T-helper 2 cell treated with Interferon-gamma antibody and Interleukin-4, amounts not matched to agents 5 μg/mL and 100 μg/mL, for 36 hours (primary cell): ENCODE data around the gene CRYL1.
A peak's percentile ranks its signal among the peaks of the same experiment; 100 is the strongest.

Source experiments
- DNase-seq: peaks from one replicate; pipeline ENCODE4 v3.0.0; 2021; ENCODE audit warnings: low spot score
- H3K27ac Mint-ChIP-seq: one replicate; pipeline ENCODE4 v1.8.0; 2021; ENCODE audit warnings: mild to moderate bottlenecking, mixed read lengths
- H3K27me3 Mint-ChIP-seq: one replicate; pipeline ENCODE4 v1.8.0; 2021; ENCODE audit warnings: low read depth, mixed read lengths
- H3K36me3 Mint-ChIP-seq: one replicate; pipeline ENCODE4 v1.8.0; 2021; ENCODE audit warnings: low read depth, mixed read lengths
- H3K4me1 Mint-ChIP-seq: one replicate; pipeline ENCODE4 v1.8.0; 2021; ENCODE audit warnings: low read depth, mixed read lengths
- H3K4me3 Mint-ChIP-seq: one replicate; pipeline ENCODE4 v1.8.0; 2022; ENCODE audit warnings: mild to moderate bottlenecking, moderate library complexity, mixed read lengths
- H3K9me3 Mint-ChIP-seq: one replicate; pipeline ENCODE4 v1.8.0; 2021; ENCODE audit warnings: mixed read lengths

Gene CRYL1

DNA sequence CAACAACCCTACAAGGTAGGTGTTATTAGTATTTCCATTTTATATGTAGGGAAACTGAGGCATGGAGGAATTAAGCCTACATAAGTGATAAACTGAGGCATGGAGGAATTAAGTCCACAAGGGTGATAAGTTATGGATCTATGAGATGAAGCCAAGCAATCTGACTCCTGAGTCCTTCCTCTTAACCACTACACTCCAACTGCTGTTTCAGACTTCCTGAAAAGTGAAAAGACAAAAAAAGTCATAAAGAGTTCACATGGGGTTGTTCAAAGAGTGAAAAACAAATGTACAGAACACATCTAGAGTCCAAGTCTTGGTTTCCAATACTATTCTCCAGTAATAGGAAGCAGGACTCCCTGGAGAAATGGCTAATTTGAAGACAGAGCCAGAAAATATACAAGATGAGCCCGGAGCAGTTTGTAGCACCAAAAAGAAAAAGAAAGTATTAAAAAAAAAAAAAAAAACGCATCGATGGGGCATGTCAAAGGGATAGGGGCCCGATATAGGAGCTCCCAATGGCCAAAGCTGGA lies 12.1 kb downstream of the CRYL1 start:
- Mint-ChIP-seq H3K27ac (no peak overlapping the region), H3K4me1 (peaks cover 2% of the 10 kb centered on the region), H3K9me3 (no peaks in the 10 kb centered on the region), H3K36me3 (peaks cover 11% of the 10 kb centered on the region), H3K4me3 (no peak overlapping the region), H3K27me3 (no peaks in the 10 kb centered on the region)
- DNase-seq, result no peak

GRCh38 chr13:20512042-20512683 lies 13.5 kb downstream of the CRYL1 start:
- no peak overlapping the region for H3K4me3 Mint-ChIP-seq
- H3K36me3 Mint-ChIP-seq, result peaks cover 11% of the 10 kb centered on the region
- DNase-seq, result no peak
- H3K9me3 Mint-ChIP-seq, result no peaks in the 10 kb centered on the region
- no peaks in the 10 kb centered on the region for H3K27me3 Mint-ChIP-seq
- peaks cover 2% of the 10 kb centered on the region for H3K4me1 Mint-ChIP-seq
- H3K27ac Mint-ChIP-seq, result no peak overlapping the region

DNA sequence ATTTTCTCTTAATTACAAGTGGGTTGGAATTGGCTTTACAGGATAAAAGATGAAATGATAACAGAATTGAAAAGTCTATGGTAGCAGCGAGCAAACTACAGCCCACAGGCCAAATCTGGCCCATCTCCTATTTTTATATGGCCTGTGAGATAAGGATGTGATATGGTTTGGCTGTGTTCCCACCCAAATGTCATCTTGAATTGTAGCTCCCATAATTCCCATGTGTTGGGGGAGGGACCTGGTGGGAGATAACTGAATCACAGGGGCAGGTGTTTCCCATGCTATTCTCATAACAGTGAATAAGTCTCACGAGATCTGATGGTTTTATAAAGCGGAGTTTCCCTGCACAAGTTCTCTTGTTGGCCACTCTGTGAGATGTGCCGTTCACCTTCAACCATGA lies 19.0 kb downstream of the CRYL1 start:
- no peak overlapping the region for H3K27ac Mint-ChIP-seq
- H3K27me3 Mint-ChIP-seq, result no peaks in the 10 kb centered on the region
- H3K4me1 Mint-ChIP-seq, result no peaks in the 10 kb centered on the region
- no peak overlapping the region for H3K4me3 Mint-ChIP-seq
- no peaks in the 10 kb centered on the region for H3K9me3 Mint-ChIP-seq
- DNase-seq, result no peak
- H3K36me3 Mint-ChIP-seq, result peaks cover 8% of the 10 kb centered on the region

- Mint-ChIP-seq H3K4me3 (no peak overlapping the region), H3K27ac (no peak overlapping the region), H3K9me3 (peaks cover 3% of the 10 kb centered on the region), H3K4me1 (peaks cover 2% of the 10 kb centered on the region), H3K27me3 (no peaks in the 10 kb centered on the region), H3K36me3 (peaks cover 13% of the 10 kb centered on the region)
- no peak for DNase-seq
Measured at GRCh38 chr13:20505405-20506366, 20.0 kb downstream of the CRYL1 start.

DNA sequence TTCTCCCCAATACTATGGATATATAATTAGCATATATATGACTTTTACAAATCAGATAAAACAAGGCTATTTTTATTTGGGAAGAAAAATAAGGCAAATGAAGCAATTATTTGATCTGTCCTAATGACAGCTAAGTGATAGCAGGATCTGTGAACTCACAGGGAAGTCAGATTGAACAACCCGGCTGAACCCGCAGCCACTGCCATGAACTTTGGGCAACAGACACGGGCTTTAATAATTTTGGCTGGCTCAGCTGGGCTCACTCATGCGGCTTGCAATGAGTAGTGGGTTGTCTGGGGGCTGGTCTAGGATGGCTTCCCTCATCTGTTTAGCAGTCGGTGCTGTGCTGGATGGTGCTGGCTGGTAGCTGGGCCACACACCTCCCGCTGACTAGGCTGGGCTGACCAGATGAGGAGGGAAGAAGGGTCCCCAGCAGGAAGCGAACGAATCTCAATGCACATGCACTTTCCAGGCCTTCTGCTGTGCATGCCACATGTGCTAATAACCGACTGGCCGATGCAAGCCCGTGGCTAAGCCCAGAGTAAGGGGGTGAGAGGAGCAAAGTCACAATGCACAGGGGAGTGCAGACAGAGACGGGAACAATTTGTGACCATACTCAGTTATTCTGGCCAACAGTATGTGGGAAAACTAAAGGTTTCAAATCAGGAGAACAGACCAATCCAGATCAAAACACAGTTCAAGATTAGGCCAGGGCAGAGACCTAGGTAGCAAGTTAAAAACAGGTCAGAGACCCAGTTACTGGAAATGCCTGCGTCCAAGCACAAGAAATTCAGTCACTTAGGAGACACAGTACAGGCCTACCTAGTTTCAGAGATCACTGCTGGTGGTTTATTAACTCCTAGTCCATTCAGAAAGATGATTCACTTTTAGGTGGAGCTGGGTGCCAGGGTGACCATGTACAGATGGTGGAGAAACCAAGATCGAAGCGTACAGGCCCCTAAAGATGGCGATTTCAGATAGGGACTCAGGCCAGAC lies 22.3 kb downstream of the CRYL1 start:
- Mint-ChIP-seq H3K9me3 (peaks cover 7% of the 10 kb centered on the region), H3K27ac (no peak overlapping the region)

DNA sequence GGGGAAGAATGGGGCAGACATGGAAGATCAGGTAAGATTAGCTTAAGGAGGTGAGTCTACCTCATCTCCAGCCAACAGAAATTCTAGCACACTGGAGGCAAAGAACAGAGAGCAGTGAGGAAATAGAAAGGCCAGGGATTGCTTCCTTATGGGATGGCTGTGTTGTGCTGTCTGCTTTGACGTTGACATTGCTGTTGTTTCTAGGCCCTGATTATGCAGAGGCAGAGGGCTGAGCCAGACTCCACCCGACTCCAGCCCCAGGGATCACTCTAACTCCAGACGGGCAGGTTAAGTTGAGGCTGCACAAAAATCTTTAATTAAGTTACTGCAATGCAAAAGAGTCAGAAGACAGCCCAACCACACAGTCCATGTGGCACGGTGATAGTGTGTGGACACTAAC lies 24.1 kb downstream of the CRYL1 start:
- Mint-ChIP-seq H3K4me1 (peaks cover 2% of the 10 kb centered on the region), H3K9me3 (peaks cover 7% of the 10 kb centered on the region), H3K27me3 (no peaks in the 10 kb centered on the region), H3K4me3 (no peak overlapping the region), H3K27ac (no peak overlapping the region), H3K36me3 (peaks cover 12% of the 10 kb centered on the region)
- DNase-seq, result no peak

More for the DNA sequence above, 22.3 kb downstream of the CRYL1 start:
- Mint-ChIP-seq H3K27me3 (no peaks in the 10 kb centered on the region), H3K4me3 (no peak overlapping the region), H3K36me3 (peaks cover 12% of the 10 kb centered on the region), H3K4me1 (peaks cover 2% of the 10 kb centered on the region)
- DNase-seq, result no peak

- no peak for DNase-seq
- no peak overlapping the region for H3K27ac Mint-ChIP-seq
- H3K4me1 Mint-ChIP-seq, result peaks cover 2% of the 10 kb centered on the region
- peaks cover 12% of the 10 kb centered on the region for H3K36me3 Mint-ChIP-seq
- no peaks in the 10 kb centered on the region for H3K27me3 Mint-ChIP-seq
- peaks cover 7% of the 10 kb centered on the region for H3K9me3 Mint-ChIP-seq
- H3K4me3 Mint-ChIP-seq, result no peak overlapping the region
Measured at GRCh38 chr13:20501120-20501519, 24.5 kb downstream of the CRYL1 start.

GRCh38 chr13:20499986-20500385 lies 25.7 kb downstream of the CRYL1 start:
- peaks cover 7% of the 10 kb centered on the region for H3K9me3 Mint-ChIP-seq
- no peak for DNase-seq
- H3K4me3 Mint-ChIP-seq, result no peak overlapping the region
- H3K4me1 Mint-ChIP-seq, result peaks cover 2% of the 10 kb centered on the region
- no peaks in the 10 kb centered on the region for H3K27me3 Mint-ChIP-seq
- peaks cover 12% of the 10 kb centered on the region for H3K36me3 Mint-ChIP-seq
- no peak overlapping the region for H3K27ac Mint-ChIP-seq

- H3K27ac Mint-ChIP-seq, result no peak overlapping the region
- H3K4me1 Mint-ChIP-seq, result peaks cover 2% of the 10 kb centered on the region
- no peak overlapping the region for H3K4me3 Mint-ChIP-seq
- peaks cover 12% of the 10 kb centered on the region for H3K36me3 Mint-ChIP-seq
- H3K9me3 Mint-ChIP-seq, result peaks cover 7% of the 10 kb centered on the region
- DNase-seq, result no peak
- no peaks in the 10 kb centered on the region for H3K27me3 Mint-ChIP-seq
Measured at GRCh38 chr13:20498659-20499058, 27.0 kb downstream of the CRYL1 start.

DNA sequence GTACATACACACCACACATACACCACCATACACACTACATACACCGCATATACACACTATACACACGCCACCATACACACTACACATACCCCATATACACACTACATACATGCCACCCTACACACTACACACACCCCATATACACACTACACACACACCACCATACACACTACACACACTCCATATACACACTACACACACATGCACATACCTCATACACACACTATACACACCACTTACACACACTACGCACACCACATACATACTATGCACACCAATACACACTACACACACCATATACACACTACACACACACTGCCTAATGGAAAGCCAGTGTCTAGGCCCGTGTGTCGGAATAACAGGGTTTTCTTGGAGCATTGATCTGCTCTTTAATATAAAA lies 27.5 kb downstream of the CRYL1 start:
- Mint-ChIP-seq H3K27ac (no peak overlapping the region), H3K4me3 (no peak overlapping the region), H3K27me3 (no peaks in the 10 kb centered on the region), H3K4me1 (peaks cover 2% of the 10 kb centered on the region), H3K9me3 (peaks cover 7% of the 10 kb centered on the region), H3K36me3 (peaks cover 12% of the 10 kb centered on the region)
- no peak for DNase-seq

DNA sequence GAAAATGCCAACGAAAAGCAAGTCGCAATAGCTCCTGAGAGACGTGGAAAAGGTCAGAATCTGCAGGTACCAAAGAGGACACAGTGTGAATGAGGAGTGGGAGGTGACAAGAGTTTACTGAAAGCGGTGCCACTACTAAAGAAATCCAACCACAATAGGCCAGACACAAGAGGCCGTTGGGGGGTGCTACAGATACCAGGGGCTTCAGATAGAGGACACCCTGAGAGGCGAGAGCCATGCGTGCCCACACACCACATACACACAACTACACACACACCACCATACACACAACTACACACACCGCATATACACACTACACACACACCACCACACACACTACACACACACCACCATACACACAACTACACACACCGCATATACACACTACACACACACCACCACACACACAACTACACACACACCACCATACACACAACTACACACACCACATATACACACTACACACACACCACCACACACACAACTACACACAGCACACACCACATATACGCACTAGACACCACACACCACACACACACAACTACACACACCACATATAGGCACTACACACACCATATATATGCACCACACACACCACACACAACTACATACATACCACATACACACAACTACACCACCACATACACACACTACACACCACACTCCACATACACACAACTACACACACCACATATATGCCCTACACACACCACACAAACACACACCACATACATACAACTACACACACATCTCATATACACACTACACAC lies 28.5 kb downstream of the CRYL1 start:
- DNase-seq, result no peak
- H3K36me3 Mint-ChIP-seq, result peaks cover 12% of the 10 kb centered on the region
- no peak overlapping the region for H3K4me3 Mint-ChIP-seq
- H3K4me1 Mint-ChIP-seq, result peaks cover 2% of the 10 kb centered on the region
- no peak overlapping the region for H3K27ac Mint-ChIP-seq
- peaks cover 7% of the 10 kb centered on the region for H3K9me3 Mint-ChIP-seq
- no peaks in the 10 kb centered on the region for H3K27me3 Mint-ChIP-seq

- no peaks in the 10 kb centered on the region for H3K4me1 Mint-ChIP-seq
- no peaks in the 10 kb centered on the region for H3K27me3 Mint-ChIP-seq
- DNase-seq, result peak; percentile 30
- H3K36me3 Mint-ChIP-seq, result peaks cover 4% of the 10 kb centered on the region
- peaks cover 4% of the 10 kb centered on the region for H3K9me3 Mint-ChIP-seq
- H3K27ac Mint-ChIP-seq, result no peak overlapping the region
- no peak overlapping the region for H3K4me3 Mint-ChIP-seq
Measured at GRCh38 chr13:20495087-20496023, 30.3 kb downstream of the CRYL1 start.
